ENCODE results near the gene COQ4.

The COQ4 gene

GRCh38 chr9:128358861-128359260 is 36.2 kb downstream of the COQ4 start:
- no peak for DNase-seq (ENCODE audit: low spot score)
- no peak overlapping the region for H3K4me3 ChIP-seq
- H3K27ac ChIP-seq: no peak overlapping the region
- TF ChIP-seq, protein P1, sequence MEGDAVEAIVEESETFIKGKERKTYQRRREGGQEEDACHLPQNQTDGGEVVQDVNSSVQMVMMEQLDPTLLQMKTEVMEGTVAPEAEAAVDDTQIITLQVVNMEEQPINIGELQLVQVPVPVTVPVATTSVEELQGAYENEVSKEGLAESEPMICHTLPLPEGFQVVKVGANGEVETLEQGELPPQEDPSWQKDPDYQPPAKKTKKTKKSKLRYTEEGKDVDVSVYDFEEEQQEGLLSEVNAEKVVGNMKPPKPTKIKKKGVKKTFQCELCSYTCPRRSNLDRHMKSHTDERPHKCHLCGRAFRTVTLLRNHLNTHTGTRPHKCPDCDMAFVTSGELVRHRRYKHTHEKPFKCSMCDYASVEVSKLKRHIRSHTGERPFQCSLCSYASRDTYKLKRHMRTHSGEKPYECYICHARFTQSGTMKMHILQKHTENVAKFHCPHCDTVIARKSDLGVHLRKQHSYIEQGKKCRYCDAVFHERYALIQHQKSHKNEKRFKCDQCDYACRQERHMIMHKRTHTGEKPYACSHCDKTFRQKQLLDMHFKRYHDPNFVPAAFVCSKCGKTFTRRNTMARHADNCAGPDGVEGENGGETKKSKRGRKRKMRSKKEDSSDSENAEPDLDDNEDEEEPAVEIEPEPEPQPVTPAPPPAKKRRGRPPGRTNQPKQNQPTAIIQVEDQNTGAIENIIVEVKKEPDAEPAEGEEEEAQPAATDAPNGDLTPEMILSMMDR (IDR thresholded peaks at IDR 0.05): no peak

DNA sequence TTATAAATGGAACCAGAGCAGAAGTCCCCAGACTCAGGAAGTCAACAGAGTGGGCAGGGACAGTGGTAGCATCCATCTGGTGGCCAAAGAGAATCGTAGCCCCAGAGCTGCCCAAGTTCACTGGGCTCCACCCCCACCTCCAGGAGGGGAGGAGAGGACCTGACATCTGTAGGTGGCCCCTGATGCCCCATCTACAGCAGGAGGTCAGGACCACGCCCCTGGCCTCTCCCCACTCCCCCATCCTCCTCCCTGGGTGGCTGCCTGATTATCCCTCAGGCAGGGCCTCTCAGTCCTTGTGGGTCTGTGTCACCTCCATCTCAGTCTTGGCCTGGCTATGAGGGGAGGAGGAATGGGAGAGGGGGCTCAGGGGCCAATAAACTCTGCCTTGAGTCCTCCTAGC is 38.2 kb downstream of the COQ4 start:
- no peak for DNase-seq (ENCODE audit: low spot score)
- H3K4me3 ChIP-seq: no peak overlapping the region
- peak overlapping the region in 1 of 2 donors; percentile 65 for H3K27ac ChIP-seq
- TF ChIP-seq, protein P1 (IDR thresholded peaks at IDR 0.05): no peak

DNA sequence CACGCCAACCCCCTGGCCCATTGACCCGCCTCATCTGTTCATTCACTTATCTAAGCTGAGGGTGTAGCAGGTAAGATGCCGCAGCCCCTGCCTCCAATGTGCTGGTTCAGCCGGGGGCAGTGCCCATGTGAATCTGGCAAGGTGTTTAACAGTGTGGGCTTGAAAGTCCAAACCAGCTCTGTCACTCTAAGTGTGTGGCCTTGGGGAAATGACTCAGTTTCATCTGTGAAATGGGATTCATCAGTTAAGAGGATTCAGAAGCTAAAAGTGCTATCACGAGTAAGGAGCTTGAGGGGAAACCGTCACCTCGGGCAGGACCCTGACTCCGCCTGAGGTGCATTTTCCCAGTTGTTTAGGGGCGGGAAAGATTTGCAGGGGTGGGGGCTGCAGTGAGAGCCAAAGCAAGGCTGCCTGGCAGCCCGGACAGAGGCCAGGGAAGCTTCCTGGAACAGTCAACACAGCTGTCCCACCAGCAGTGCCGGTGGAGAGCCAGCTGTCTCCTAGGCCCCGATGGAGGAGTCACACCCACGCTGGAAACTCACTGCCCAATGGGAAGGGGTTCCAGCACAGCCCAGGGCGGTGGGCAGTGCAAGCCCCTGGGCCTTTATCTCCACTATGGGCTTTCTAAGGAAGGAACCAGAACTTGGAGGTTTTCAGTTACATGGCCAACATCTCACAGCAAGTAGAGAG is 38.8 kb downstream of the COQ4 start:
- H3K27ac ChIP-seq: peak overlapping the region; percentile 28 to 65
- H3K4me3 ChIP-seq: peak overlapping the region; percentile 69
- TF ChIP-seq, protein P1 (IDR thresholded peaks at IDR 0.05): no peak
- DNase-seq (ENCODE audit: low spot score): no peak

- peak; percentile 91 for DNase-seq (ENCODE audit: low spot score)
- peak overlapping the region; percentile 69 for H3K4me3 ChIP-seq
- TF ChIP-seq, protein P1 (IDR thresholded peaks at IDR 0.05): peak; percentile 72
These were observed 39.5 kb downstream of the COQ4 start for GRCh38 chr9:128361986-128362646.

GRCh38 chr9:128362774-128363173 is 40.1 kb downstream of the COQ4 start:
- Histone ChIP-seq H3K27ac (peak overlapping the region in 1 of 2 donors; percentile 65), H3K4me3 (no peak overlapping the region)
- TF ChIP-seq, protein P1 (IDR thresholded peaks at IDR 0.05): no peak
- DNase-seq (ENCODE audit: low spot score): no peak

More at GRCh38 chr9:128361986-128362646, 39.5 kb downstream of the COQ4 start:
- peak overlapping the region; percentile 28 to 65 for H3K27ac ChIP-seq

- Histone ChIP-seq H3K27ac (no peak overlapping the region), H3K4me3 (no peak overlapping the region)
- TF ChIP-seq, protein P1 (IDR thresholded peaks at IDR 0.05): no peak
- no peak for DNase-seq (ENCODE audit: low spot score)
These were observed 42.9 kb downstream of the COQ4 start for GRCh38 chr9:128365525-128365924.
